Measurements from ENCODE around the gene DIS3L2.

The DIS3L2 gene

DNA sequence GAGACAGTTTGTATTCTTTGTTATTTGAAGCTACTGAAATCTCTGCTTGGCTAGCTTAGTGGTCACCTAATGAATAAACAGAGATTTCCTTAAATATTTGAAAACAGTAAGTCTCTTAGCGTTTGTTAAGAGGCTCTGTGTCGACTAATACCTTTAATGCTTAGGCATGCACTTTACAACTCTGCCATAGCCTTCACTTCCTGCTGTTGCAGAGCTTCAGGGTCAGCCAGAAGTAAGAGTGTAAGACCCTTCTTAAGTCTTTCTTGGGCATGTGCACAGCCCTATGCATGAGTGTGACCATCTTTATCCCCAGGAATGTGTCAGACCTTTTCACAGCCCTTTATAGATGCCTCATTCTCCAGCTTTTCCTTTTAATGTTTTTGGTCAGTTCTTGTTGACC is 221.8 kb downstream of the DIS3L2 start:
- DNase-seq (ENCODE audit: low spot score) = no peak

GRCh38 chr2:232184346-232184745 is 222.8 kb downstream of the DIS3L2 start:
- DNase-seq (ENCODE audit: low spot score) = no peak

GRCh38 chr2:232190796-232191195 is 229.3 kb downstream of the DIS3L2 start:
- DNase-seq (ENCODE audit: low spot score) = no peak

- DNase-seq (ENCODE audit: low spot score) = no peak
Observed at GRCh38 chr2:232195487-232195886, 234.0 kb downstream of the DIS3L2 start.

DNA sequence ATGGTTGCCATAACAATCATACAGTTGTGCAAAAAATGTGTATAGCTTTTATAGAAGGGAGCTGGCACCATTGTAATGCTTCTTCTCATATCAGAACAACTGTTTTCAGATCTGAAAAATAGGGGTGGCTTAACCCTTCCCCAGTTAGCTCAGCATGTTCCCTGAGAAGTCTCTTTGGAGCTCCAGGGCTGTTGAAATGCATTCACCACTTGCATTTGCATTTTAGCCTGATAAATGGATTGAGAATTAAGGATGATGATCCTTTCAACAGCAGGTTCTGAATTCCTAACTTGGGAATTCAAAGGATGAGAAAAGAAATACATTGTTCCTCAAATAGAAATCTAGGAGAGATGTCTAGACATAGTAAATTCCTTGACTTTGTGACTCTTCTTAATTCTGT is 235.3 kb downstream of the DIS3L2 start:
- DNase-seq (ENCODE audit: low spot score) = no peak

GRCh38 chr2:232200195-232200594 is 238.7 kb downstream of the DIS3L2 start:
- DNase-seq (ENCODE audit: low spot score) = no peak

- no peak for DNase-seq (ENCODE audit: low spot score)
Observed at GRCh38 chr2:232203166-232203891, 241.8 kb downstream of the DIS3L2 start.

- no peak for DNase-seq (ENCODE audit: low spot score)
Observed at GRCh38 chr2:232203936-232204335, 242.4 kb downstream of the DIS3L2 start.

DNA sequence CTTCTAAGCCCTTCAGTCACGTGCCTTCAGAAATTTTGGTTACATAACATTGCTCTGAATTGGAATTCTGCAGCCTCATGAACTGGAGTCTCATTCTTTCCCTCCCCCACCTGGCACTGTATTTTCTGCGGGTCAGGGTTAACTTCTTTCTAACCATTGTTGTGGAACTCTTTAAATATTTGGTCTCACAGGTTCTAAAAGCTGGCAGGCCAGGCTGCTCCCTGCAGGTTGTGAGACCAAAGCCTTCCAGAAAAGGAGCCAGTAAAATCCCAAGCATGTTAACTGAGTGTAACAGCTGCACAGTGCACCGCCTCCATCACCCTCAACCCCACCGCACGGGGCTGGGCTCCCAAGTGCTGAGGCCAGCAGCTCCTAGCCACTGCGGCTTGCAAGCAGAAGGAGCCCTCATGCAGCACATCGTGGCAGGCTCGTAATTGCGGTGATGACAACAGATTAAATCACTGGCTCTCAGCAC is 243.0 kb downstream of the DIS3L2 start:
- no peak for DNase-seq (ENCODE audit: low spot score)

DNA sequence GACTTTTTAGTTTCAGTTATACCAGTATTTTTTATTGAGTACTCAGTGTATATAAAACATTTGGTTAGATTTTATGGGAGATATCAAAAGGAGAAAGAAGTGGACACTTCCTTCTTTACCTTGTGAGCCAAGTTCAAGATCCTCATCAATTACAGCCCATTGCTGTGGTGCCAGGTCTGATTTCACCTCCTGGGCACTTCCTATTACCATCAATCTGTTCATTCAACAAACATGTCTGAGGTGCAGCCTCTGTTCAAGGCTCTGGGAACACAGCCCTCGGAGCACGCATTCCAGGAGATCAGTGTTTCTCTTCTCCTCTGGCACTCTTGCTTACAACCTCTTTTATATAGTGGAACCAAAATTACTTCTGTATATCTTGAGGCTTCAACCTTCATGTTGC is 245.7 kb downstream of the DIS3L2 start:
- no peak for DNase-seq (ENCODE audit: low spot score)

- DNase-seq (ENCODE audit: low spot score) = no peak
Observed at GRCh38 chr2:232210306-232210705, 248.8 kb downstream of the DIS3L2 start.

DNA sequence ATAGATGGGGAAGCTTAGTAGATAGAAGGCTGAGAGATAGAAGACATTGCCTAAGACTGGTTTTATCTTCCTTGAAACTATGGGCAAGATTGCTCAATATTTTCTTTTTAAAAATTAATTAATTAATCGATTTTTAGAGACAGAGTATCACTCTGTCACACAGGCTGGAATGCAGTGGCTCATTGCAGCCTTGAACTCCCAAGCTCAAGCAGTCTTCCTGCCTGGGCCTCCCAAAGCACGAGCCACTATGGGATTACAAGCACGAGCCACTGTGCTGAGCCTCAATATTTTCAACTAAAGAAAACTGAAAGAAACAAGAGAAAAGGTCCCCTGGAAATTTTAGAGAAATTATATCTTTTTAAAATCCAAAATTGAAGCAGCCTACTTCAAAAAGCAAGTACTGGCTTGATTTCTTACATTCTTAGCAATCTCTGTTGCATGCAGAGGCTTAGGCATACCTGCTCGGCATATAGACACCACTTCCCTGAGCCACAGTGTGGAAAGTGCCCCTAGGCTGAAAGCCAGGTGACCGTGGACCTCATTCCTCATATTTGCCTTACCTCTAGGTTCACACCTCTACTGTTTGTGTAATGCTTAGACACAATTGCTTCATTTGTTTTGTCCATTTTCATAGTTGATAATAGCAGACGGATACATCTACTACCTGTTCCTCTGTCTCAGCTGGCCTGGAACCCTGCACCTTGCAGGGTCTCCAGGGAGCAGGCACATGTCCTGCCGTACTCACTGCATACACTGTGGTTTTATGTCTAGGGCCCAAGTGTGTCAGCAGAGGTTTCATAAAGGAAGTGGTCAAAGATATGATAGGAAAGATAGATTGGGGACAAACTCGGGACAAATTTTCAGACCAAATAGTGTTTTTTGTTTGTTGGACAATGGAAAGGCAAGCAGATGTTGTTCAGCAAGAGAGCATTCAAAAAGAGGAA is 250.5 kb downstream of the DIS3L2 start:
- no peak for DNase-seq (ENCODE audit: low spot score)

GRCh38 chr2:232213176-232213575 is 251.7 kb downstream of the DIS3L2 start:
- DNase-seq (ENCODE audit: low spot score) = no peak

DNA sequence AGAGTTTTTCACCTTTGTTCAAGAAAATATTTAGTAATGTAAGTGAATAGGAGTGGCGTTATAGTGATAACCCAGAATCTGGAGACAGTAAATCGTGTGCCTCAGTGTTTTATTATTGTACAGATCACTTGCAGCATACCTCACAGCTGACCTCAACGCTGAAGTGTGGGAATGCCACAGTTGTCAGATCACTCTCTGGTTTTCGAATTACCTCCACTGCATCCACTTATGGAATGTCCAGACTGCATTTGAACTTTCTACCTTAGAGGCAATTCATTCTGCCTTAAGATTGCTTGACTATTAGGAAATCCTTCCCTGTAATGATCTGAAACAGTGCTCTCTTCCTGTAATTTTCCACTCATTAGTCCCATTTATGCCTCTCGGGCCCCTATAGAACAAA is 252.5 kb downstream of the DIS3L2 start:
- no peak for DNase-seq (ENCODE audit: low spot score)

- no peak for DNase-seq (ENCODE audit: low spot score)
Observed at GRCh38 chr2:232216028-232216427, 254.5 kb downstream of the DIS3L2 start.

GRCh38 chr2:232218778-232219495 is 257.4 kb downstream of the DIS3L2 start:
- DNase-seq (ENCODE audit: low spot score) = no peak

DNA sequence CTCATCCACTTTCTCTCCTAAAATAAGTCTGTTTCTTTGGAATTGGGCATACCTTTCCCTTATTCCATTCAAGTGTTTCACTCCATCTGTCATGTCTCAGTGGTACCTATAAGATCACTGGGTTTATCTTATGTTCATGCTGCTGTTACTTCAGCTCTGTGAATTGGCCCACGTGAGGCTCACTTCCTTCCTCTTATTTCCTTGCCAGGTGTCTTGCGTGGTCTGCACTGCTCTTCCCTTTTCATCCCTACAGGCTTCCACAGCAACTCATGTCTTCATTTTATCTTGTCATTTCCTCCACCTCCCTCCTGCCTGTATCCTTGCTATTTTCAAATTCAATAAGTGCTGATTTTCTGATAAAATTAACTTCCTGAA is 258.0 kb downstream of the DIS3L2 start:
- DNase-seq (ENCODE audit: low spot score) = no peak

DNA sequence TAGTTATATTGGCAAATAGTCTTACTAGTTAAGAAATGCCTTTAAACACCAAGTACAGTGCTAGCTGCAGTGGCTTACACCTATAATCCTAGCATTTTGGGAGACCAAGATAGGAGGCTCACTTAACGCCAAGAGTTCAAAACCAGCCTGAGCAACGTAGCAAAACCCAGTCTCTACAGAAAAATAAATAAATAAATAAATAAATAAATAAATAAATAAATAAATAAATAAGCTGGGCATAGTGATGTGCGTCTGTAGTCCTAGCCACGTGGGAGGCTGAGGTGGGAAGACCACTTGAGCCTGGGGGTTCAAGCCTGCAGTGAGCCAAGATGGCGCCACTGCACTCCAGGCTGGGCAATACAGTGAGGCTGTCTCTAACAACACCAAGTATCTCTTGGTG is 258.4 kb downstream of the DIS3L2 start:
- DNase-seq (ENCODE audit: low spot score) = no peak

DNA sequence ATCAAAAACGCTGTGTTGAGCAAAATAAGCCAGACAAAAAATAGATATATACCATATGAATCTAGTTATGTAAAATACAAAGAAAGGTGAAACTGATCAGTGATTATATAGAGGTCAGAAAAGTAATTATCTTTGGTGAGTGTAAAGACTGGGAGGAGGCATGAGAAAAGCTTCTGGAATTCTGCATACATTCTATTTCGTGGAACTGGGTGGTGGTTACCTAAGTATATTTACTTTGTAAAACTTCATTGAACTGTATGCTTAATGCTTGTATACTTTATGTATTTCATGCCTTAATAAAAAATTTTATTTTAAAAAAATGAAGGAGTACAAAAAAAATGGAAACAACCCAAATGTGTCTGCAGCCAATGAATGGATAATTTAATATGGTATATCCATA is 263.9 kb downstream of the DIS3L2 start:
- DNase-seq (ENCODE audit: low spot score) = no peak

- DNase-seq (ENCODE audit: low spot score) = no peak
Observed at GRCh38 chr2:232225895-232226294, 264.4 kb downstream of the DIS3L2 start.

DNA sequence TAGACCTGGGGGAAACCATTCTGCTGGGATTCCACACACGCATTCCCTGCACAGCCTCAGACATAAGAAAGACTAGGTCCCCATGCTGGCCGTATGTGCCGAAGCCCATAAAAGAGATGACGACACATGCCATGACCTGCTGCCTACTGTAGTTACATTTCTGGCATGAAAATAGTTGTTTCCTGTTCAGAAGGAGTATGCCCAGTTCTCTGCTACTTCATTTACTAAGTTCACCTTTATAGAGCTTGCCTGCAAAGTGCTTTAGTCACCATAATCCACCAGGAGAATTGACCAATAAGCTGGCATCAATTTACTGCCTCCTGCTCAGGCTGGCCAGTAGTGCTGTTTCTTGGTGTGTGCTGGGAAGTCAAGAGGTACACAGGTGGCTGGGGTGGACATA is 266.8 kb downstream of the DIS3L2 start:
- no peak for DNase-seq (ENCODE audit: low spot score)
